Neural cell (in vitro differentiated cells): ENCODE results near the gene CLTCL1.
"Not testable (repeated sequence)": the region's sequence is repeated elsewhere in the genome, so short reads cannot be mapped to it uniquely, and the experiment has no call there.

Experiments
- CTCF ChIP-seq: fragments of 450-650 bp; IDR thresholded peaks from 2 replicates; pipeline ENCODE4 v1.5.1; 2014; ENCODE audit warnings: antibody characterized with exemption, mild to moderate bottlenecking, moderate library complexity; ENCODE audit not compliant: poor library complexity, severe bottlenecking
- EP300 ChIP-seq: fragments of 450-650 bp; conservative IDR thresholded peaks from 2 replicates; pipeline ENCODE4 v1.6.1; 2014; ENCODE audit warnings: antibody characterized with exemption, mild to moderate bottlenecking, moderate library complexity; ENCODE audit not compliant: poor library complexity, severe bottlenecking

GRCh38 chr22:19158649-19159048, 132.9 kb downstream of the CLTCL1 start:
- not testable (repeated sequence) for TF ChIP-seq CTCF, EP300
